H1 (cell line): Measurements from ENCODE around the gene TBX21. TPM values are rescaled to one million over a fixed set of nuclear protein-coding genes. Genes with fewer than 3 reads are reported as not detected.

Experiments used
- polyA plus RNA-seq, 7 experiments: library from polyadenylated mRNA; depleted of rRNA in 3 of 7; stranded (reverse) in 5 of 7; unstranded in 2 of 7; fragments of >200 nt in 5 of 7; fragments of 200-250 nt in 2 of 7; gene quantifications; 1 replicate in 5 of 7; 2 replicates in 1 of 7; 4 replicates in 1 of 7; pipeline versions ENCODE4 v1.2.1 to v1.2.3, GENCODE V29; 2011 to 2013; ENCODE audit warnings: missing spikeins in 2 of 7, mixed read lengths in 2 of 7
- total RNA-seq: library from RNA; stranded (reverse); fragmentation: NEBNext Ultra II Directional; extraction: Animal tissue kit (Norgen Biotek cat#: 25700); gene quantifications from 2 replicates; pipeline ENCODE4 v1.2.1, GENCODE V29; 2021
- TF ChIP-seq, protein P1 (sequence below): IDR thresholded peaks from 2 replicates; pipeline ENCODE4 v1.6.1; 2011; ENCODE audit warnings: low read length, improper control_type of control experiment

TBX21 gene
- total and polyA plus RNA-seq, 2 of the 8 experiments (the other 6 are each of a cell fraction or from before 2014, with no cell fraction given), result not detected

DNA sequence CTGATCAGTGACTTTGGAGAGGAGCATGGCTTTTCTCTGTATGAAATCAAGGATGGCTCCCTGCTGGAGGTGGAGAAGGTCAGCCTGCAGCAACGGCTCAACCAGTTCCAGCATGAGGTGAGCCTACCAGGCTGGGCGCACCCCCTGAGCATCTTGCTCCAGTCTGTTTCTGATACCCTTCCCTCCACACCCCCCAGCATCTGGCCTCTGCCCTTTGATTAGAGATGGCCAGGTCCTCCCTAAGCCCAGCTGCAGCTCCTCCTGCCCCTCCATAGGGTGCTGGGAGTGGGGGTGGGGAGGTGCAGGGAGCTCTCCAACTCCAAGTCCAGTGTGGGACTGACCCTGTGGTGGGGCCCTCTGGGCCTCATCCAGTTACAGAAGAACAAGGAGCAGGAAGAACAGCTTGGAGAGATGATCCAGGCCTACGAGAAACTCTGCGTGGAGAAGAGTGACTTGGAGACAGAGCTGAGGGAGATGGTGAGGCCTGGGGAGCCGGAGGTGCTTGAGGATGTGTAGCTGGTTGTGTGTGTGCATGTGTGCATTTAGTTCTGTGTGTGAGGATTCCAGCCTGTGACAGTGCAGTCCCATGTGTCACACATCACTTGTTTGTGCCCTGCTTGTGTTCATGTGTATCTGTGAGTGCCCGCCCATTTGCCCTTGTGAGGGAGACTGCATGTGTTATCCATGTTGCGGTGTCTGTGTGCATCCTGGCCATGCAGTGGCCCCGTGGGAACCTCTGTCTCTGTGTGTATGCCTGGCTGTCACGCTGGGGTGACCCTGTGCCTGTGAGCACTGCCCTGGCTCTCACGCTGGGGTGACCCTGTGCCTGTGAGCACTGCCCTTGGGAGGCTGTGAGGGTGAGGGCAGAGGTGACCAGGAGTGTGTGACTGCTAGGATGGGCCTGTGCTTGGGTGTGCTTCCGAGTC lies 36.1 kb upstream of the TBX21 start (continued):
- TF ChIP-seq, protein P1, sequence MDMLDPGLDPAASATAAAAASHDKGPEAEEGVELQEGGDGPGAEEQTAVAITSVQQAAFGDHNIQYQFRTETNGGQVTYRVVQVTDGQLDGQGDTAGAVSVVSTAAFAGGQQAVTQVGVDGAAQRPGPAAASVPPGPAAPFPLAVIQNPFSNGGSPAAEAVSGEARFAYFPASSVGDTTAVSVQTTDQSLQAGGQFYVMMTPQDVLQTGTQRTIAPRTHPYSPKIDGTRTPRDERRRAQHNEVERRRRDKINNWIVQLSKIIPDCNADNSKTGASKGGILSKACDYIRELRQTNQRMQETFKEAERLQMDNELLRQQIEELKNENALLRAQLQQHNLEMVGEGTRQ, result no peak
